HG03354 (cell line): ENCODE results near the gene PDE6A.

Experiments used
- ATAC-seq: cut with Tn5 transposase; IDR thresholded peaks from one replicate; pipeline ENCODE4 v1.9.1; 2021; ENCODE audit warnings: mild to moderate bottlenecking; ENCODE audit not compliant: unreplicated experiment, poor library complexity, severe bottlenecking

PDE6A gene

DNA sequence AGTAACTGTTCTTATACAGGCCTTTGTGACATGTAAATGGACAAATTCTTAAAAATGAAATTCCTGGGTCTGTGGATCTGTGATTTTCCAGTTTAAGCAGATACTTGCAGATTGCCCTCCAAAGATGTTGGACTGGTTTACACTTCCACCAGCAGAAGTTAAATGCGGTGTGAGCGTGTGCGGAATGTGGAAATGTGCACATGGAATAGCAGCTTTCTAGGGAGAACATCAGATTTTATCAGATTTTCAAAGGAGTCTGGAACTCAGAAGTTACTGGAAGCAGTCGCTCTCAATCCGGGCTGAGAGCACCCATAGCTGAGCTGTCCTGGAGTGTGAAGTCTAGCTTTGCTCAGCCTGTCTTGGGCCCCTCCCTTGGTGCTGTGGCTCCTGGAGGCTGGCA is 117.0 kb downstream of the PDE6A start:
- ATAC-seq: no peak

- ATAC-seq: no peak
Measured at GRCh38 chr5:149827086-149827485, 117.5 kb downstream of the PDE6A start.

GRCh38 chr5:149826574-149826973 is 118.0 kb downstream of the PDE6A start:
- no peak for ATAC-seq

DNA sequence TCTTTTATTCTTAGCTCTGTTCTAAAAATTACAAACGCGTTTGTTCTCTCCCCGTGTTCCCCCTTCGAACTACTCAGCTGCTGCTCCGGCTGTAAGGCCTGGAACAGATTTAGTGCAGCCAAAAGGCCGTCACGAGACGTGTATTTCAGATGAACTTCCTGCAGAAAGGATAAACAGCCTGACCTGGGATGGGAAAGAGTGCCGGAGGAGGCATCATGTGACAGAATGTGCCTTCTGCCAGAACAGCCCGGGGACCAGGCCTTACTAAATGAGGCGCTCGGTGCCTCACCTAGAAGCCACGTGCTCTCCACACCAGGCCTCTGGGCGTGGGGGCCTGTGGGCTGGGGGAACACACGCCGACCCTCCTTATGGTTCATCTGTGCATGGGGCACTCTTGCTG is 119.7 kb downstream of the PDE6A start:
- ATAC-seq: no peak

DNA sequence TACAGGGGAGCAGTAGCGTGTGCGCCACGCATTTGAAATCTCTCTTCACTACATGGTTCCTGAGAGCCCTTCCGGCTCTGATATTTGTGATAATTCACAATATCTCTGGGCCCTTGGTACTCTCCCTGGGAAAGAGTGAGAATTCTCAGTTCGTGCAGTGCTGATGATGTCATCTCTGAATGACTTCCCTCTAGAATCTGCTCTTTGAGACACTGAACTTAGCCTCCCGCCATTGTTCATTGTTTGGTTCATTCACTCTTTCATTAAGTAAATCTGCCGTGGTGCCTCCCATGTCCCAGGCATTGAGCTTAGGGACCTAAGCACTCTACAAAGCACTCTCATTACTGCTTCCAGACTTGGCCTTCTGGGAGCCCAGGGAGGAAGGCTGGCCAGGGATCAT is 120.5 kb downstream of the PDE6A start:
- no peak for ATAC-seq

DNA sequence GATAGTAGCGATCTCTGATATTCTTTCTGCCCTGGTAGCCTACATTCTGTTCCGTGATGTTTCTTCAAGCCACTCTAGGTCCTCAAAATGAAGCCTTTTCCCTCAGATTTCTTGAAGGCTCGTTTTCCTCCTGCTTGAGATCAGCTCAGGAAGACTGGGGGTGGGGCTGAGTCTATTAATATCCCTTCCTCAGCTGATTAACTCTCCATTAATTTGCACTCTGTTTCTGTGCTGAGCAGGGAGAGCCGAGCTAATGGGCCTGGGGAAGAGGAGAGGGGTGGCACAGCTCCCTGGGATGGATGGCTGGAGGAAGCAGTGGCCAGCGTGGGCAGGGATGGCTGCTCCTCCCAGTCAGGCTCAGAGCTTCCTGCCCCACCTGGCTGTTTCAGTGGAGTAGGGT is 121.2 kb downstream of the PDE6A start:
- ATAC-seq: no peak

GRCh38 chr5:149822301-149822700 is 122.3 kb downstream of the PDE6A start:
- no peak for ATAC-seq

- no peak for ATAC-seq
Measured at GRCh38 chr5:149820536-149821510, 123.8 kb downstream of the PDE6A start.

DNA sequence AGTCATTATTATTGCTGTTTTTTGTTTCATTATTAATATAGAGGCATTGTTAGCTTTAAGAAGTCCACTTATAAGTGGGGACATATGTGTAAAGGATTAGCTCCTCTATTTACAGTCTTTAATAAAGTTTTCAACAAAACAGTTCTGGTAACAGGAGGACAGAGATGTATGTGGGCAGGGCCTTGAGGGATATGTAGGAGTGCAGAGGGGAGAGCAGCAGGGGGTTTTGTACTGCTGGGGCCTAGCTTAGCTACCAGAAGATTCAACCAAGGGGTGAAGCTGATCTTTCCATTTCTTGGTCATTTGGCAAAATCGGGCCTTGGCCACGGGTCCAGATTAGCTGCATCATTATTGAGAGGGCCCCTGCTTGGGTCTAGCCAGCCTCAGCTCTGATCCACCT is 124.6 kb downstream of the PDE6A start:
- no peak for ATAC-seq

GRCh38 chr5:149818116-149818515 is 126.5 kb downstream of the PDE6A start:
- ATAC-seq: no peak

- no peak for ATAC-seq
Measured at GRCh38 chr5:149817539-149818060, 127.0 kb downstream of the PDE6A start.

GRCh38 chr5:149816661-149817060 is 127.9 kb downstream of the PDE6A start:
- ATAC-seq: no peak

GRCh38 chr5:149811453-149811852 is 133.1 kb downstream of the PDE6A start:
- ATAC-seq: no peak

GRCh38 chr5:149810856-149811255 is 133.7 kb downstream of the PDE6A start:
- ATAC-seq: no peak

DNA sequence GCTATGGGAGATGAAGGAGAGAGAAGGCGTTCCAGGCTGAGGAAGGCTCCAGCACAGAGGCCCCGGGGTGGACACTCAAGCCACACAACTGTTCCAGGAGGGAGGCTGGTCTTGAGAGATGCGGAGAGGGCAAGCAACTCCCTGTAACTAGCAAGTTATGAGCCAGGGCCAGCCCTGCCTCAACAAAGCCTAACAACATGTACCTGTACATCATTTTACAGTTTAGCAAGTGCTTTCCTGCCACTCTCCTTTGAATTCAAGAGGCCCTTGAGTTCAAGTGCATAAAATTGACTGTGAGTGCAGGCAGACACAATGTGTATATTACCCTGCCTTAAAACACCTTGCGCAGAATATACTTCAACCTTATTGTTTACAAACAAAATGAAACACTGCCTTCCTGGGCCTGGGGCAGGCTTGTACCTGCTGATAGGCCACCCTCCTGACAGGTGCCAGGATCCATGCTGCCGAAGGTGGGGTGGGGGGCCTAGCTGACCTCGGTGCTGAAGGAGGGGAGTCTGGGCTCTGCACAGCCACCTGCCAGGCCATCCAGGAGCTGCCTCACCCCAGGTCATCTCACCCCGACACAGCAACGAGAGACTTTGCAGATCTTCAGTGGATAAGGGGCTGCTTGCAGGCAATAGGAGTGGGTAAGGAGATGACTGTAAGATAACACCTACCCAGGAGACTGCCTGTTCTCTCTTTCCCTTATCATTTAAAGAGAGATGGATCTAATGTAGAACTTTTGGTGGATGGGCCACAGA is 134.5 kb downstream of the PDE6A start:
- ATAC-seq: no peak

DNA sequence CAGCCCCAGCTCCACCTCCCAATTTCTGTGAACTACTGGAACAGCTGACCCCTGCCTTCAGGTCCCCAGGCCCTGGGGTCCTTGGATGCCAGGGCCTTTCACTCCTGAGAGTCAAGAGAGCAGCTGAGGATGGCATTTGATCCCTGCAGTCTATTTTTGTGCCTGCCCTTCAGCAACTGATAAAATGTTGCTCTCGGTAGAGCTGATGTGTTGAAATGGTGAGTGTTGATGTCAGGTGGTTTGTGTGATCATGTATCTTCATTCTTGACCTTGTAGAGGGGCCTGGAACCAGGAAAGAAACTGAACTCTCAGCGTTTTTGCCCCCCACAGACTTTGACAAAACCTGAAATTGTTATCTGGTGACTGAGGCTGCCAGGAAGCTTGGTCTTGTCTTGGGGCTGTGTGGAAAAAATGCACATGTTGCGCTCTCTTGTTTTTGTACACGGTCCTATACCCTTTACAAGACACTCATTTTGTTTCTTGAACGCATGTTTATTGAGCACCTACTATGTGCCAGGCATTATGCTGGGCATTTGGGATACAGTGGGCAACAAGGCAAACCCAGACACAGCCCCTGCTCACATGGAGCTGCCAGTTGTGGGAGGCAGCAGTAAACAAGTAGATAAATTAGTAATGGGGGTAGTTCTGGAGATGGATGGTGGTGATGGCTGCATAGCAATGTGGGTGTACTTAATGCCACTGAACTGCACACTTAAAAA is 136.2 kb downstream of the PDE6A start:
- no peak for ATAC-seq
